ENCODE data around the gene GNA14. TPM values are rescaled to one million over a fixed set of nuclear protein-coding genes. Genes with fewer than 3 reads are reported as not detected.

GNA14 gene
- total and polyA plus RNA-seq, 12 donors, result 1.7 to 11.9 (median 2.9) TPM

- Histone ChIP-seq H3K27me3 (no peaks in the 10 kb centered on the region), H3K27ac (no peak overlapping the region), H3K4me3 (no peak overlapping the region), H3K36me3 (replicated peaks in 1 of 2) (no peaks in the 10 kb centered on the region), H3K9me3 (replicated peaks in 1 of 3) (no peaks in the 10 kb centered on the region), H3K4me1 (replicated peaks in 1 of 2) (no peaks in the 10 kb centered on the region)
- DNase-seq, result no peak
- intact Hi-C loops (cut with DNase I), result no loop called here
- WGBS, 4 donors, result 35 to 46% (median 42%) methylated on average over 2 of the region's 2 CpGs
- TF ChIP-seq POLR2A (IDR thresholded peaks at IDR 0.05) (no peak), CTCF (IDR thresholded peaks at IDR 0.05) (no peak)
These were observed 93.5 kb downstream of the GNA14 start for GRCh38 chr9:77554586-77555105.

- TF ChIP-seq POLR2A (IDR thresholded peaks at IDR 0.05), result no peak
- TF ChIP-seq CTCF (IDR thresholded peaks at IDR 0.05), result no peak
- no peak overlapping the region for H3K27ac ChIP-seq
- H3K4me3 ChIP-seq, result no peak overlapping the region
- intact Hi-C loops (cut with DNase I), result no loop called here
- no peaks in the 10 kb centered on the region for H3K36me3 ChIP-seq (replicated peaks in 1 of 2)
- 65 to 72% (median 68%) methylated on average over 5 of the region's 5 CpGs for WGBS, 4 donors
- no peaks in the 10 kb centered on the region for H3K4me1 ChIP-seq (replicated peaks in 1 of 2)
- H3K9me3 ChIP-seq (replicated peaks in 1 of 3), result no peaks in the 10 kb centered on the region
- H3K27me3 ChIP-seq, result no peaks in the 10 kb centered on the region
- no peak for DNase-seq
These were observed 100.9 kb downstream of the GNA14 start for GRCh38 chr9:77547106-77547730.

GRCh38 chr9:77546376-77546950 lies 101.7 kb downstream of the GNA14 start:
- intact Hi-C loops (cut with DNase I), result no loop called here
- Histone ChIP-seq H3K27ac (no peak overlapping the region), H3K9me3 (replicated peaks in 1 of 3) (peaks cover 0 to 6% (median 0%) of the 10 kb centered on the region in 3 donors), H3K4me3 (no peak overlapping the region), H3K27me3 (no peaks in the 10 kb centered on the region), H3K36me3 (replicated peaks in 1 of 2) (no peaks in the 10 kb centered on the region), H3K4me1 (replicated peaks in 1 of 2) (no peaks in the 10 kb centered on the region)
- DNase-seq, result no peak
- 77 to 91% (median 86%) methylated on average over 5 of the region's 5 CpGs for WGBS, 4 donors
- TF ChIP-seq CTCF (IDR thresholded peaks at IDR 0.05) (no peak), POLR2A (IDR thresholded peaks at IDR 0.05) (no peak)

- Histone ChIP-seq H3K27ac (no peak overlapping the region), H3K4me3 (no peak overlapping the region), H3K27me3 (no peaks in the 10 kb centered on the region), H3K4me1 (replicated peaks in 1 of 2) (no peaks in the 10 kb centered on the region), H3K36me3 (replicated peaks in 1 of 2) (no peaks in the 10 kb centered on the region), H3K9me3 (replicated peaks in 1 of 3) (peaks cover 0 to 7% (median 3%) of the 10 kb centered on the region in 3 donors)
- no peak for TF ChIP-seq POLR2A (IDR thresholded peaks at IDR 0.05)
- TF ChIP-seq CTCF (IDR thresholded peaks at IDR 0.05), result no peak
- 37 to 56% (median 47%) methylated on average over 3 of the region's 3 CpGs for WGBS, 4 donors
- no peak for DNase-seq
- intact Hi-C loops (cut with DNase I), result no loop called here
These were observed 103.6 kb downstream of the GNA14 start for GRCh38 chr9:77544546-77544945.
